K562 (cell line): Measurements from ENCODE around the gene PRR36. TPM values are rescaled to one million over a fixed set of nuclear protein-coding genes. Genes with fewer than 3 reads are reported as not detected.

ENCODE experiments used
- CHD2 ChIP-seq: IDR thresholded peaks from 2 replicates; pipeline ENCODE4 v1.6.1; 2011; ENCODE audit warnings: low read depth, low read length
- STAT5B ChIP-seq: fragments of 250-450 bp; sonication (Bioruptor Pico); IDR thresholded peaks from 2 replicates; pipeline ENCODE4 v1.8.0; 2021; ENCODE audit warnings: mild to moderate bottlenecking, inconsistent platforms
- ZNF121 ChIP-seq: sonication (generic); formaldehyde crosslinking; conservative IDR thresholded peaks from 2 replicates; pipeline ENCODE4 v1.8.0; 2022; ENCODE audit warnings: missing genetic modification reagents
- ZNF589 ChIP-seq: fragments of 200-800 bp; sonication (Bioruptor generic); IDR thresholded peaks from 2 replicates; pipeline ENCODE4 v1.6.1; 2016; ENCODE audit warnings: low read depth, missing genetic modification characterization, missing compliant biosample characterization
- polyA plus RNA-seq, 8 experiments: library from polyadenylated mRNA; depleted of rRNA in 4 of 8; stranded (reverse) in 5 of 8; unstranded in 3 of 8; fragments of >200 nt; fragmentation: Nextera tagmentation in 2 of 8; fragmentation: Illumina TruSeq in 1 of 8; extraction: Ambion mirVana in 2 of 8; extraction: Trizol in 1 of 8; gene quantifications; 2 replicates each; pipeline versions ENCODE4 v1.2.1 to v1.2.3, GENCODE V29; 2011 to 2014; ENCODE audit warnings: inconsistent platforms in 1 of 8, missing spikeins in 1 of 8
- total RNA-seq, 7 experiments: library from RNA; depleted of rRNA in 6 of 7; stranded (reverse); fragments of >200 nt in 6 of 7; fragmentation: Illumina TruSeq in 2 of 7; extraction: Trizol in 2 of 7; gene quantifications; 2 replicates each; pipeline versions ENCODE4 v1.2.1 to v1.2.3, GENCODE V29; 2011 to 2021; ENCODE audit warnings: low replicate concordance in 1 of 7
- TF ChIP-seq, protein P1 (sequence below), 2 experiments: fragments of 450-650 bp in 1 of 2; IDR thresholded peaks; 2 replicates each; pipeline ENCODE4 v1.6.1; 2011 to 2017; ENCODE audit warnings: low read depth in 2 of 2, antibody characterized with exemption in 1 of 2, borderline replicate concordance in 1 of 2, low read length in 1 of 2, mild to moderate bottlenecking in 1 of 2, mixed read lengths in 1 of 2; ENCODE audit not compliant: control insufficient read depth in 1 of 2
- TF ChIP-seq, protein P2 (sequence below): sonication (generic); formaldehyde crosslinking; IDR thresholded peaks from 2 replicates; pipeline ENCODE4 v1.9.0; 2022; ENCODE audit warnings: mild to moderate bottlenecking, missing genetic modification reagents
- TF ChIP-seq, protein P3 (sequence below): fragments of 250-450 bp; sonication (Bioruptor Pico); IDR thresholded peaks from 2 replicates; pipeline ENCODE4 v1.8.0; 2022; ENCODE audit warnings: moderate library complexity, mild to moderate bottlenecking, inconsistent platforms
- TF ChIP-seq, protein P4 (sequence below): fragments of 450-650 bp; IDR thresholded peaks from 2 replicates; pipeline ENCODE4 v1.6.1; 2018; ENCODE audit warnings: mild to moderate bottlenecking, low read depth; ENCODE audit not compliant: partially characterized antibody
- TF ChIP-seq, protein P5 (sequence below): fragments of 250-450 bp; sonication (Bioruptor Pico); IDR thresholded peaks from 2 replicates; pipeline ENCODE4 v1.5.0; 2020; ENCODE audit warnings: mild to moderate bottlenecking
- TF ChIP-seq, protein P6 (sequence below): fragments of 250-450 bp; sonication (Bioruptor Pico); IDR thresholded peaks from 2 replicates; pipeline ENCODE4 v1.5.0; 2022; ENCODE audit warnings: mild to moderate bottlenecking

PRR36 gene
- total and polyA plus RNA-seq, 9 of the 15 experiments (the other 6 are each of a cell fraction or from before 2014, with no cell fraction given) = 0.05 to 0.42 (median 0.06) TPM; not detected in 6

DNA sequence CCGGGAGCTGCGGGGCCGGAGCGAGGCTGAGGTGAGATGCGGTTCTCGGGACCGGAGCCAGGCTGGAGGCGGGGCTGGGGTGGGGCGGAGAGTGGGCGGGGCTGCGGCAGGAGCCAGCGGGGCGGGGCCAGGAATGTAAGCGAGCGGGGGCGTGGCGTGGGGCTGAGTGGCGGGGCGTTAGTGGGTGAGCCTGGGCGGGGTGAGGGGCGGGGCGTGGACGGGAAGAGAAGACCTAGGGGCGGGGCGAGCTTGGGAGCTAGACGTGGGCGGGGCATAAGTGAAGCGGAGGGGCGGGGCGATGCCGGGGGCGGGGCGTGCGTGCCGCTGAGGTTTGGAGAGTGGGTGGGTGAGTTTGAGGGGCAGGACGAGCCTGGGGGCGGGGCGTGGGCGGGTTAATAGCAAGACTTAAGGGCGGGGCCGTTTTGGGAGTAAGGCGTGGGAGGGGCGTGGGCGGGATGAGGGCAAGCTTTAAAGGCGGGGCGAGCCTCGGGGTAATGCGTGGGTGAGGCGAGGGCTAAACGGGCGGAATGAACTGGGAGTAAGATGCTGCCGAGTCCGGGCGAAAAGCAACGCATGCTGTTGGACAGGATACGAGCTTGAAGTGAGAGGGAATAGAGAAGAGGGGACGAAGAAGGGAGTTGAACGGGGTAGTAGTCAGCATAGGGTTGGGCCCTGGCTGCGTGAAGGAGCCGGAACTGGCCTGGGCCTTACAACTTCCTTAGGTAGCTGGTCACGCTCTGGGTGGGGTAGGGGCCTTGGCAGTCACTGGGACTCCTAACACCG lies 46.5 kb upstream of the PRR36 start (continued):
- TF ChIP-seq, protein P1, sequence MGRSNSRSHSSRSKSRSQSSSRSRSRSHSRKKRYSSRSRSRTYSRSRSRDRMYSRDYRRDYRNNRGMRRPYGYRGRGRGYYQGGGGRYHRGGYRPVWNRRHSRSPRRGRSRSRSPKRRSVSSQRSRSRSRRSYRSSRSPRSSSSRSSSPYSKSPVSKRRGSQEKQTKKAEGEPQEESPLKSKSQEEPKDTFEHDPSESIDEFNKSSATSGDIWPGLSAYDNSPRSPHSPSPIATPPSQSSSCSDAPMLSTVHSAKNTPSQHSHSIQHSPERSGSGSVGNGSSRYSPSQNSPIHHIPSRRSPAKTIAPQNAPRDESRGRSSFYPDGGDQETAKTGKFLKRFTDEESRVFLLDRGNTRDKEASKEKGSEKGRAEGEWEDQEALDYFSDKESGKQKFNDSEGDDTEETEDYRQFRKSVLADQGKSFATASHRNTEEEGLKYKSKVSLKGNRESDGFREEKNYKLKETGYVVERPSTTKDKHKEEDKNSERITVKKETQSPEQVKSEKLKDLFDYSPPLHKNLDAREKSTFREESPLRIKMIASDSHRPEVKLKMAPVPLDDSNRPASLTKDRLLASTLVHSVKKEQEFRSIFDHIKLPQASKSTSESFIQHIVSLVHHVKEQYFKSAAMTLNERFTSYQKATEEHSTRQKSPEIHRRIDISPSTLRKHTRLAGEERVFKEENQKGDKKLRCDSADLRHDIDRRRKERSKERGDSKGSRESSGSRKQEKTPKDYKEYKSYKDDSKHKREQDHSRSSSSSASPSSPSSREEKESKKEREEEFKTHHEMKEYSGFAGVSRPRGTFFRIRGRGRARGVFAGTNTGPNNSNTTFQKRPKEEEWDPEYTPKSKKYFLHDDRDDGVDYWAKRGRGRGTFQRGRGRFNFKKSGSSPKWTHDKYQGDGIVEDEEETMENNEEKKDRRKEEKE (IDR thresholded peaks at IDR 0.05; ENCODE audit: borderline replicate concordance in 1 of 2, control insufficient read depth in 1 of 2, low read depth in 2 of 2, low read length in 1 of 2) = no peak
- no peak for TF ChIP-seq ZNF589 (CRISPR knock-in tag)
- TF ChIP-seq STAT5B (CRISPR knock-in tag) = no peak
- TF ChIP-seq, protein P2, sequence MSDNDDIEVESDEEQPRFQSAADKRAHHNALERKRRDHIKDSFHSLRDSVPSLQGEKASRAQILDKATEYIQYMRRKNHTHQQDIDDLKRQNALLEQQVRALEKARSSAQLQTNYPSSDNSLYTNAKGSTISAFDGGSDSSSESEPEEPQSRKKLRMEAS (CRISPR knock-in tag) = peak; percentile 62
- TF ChIP-seq, protein P3, sequence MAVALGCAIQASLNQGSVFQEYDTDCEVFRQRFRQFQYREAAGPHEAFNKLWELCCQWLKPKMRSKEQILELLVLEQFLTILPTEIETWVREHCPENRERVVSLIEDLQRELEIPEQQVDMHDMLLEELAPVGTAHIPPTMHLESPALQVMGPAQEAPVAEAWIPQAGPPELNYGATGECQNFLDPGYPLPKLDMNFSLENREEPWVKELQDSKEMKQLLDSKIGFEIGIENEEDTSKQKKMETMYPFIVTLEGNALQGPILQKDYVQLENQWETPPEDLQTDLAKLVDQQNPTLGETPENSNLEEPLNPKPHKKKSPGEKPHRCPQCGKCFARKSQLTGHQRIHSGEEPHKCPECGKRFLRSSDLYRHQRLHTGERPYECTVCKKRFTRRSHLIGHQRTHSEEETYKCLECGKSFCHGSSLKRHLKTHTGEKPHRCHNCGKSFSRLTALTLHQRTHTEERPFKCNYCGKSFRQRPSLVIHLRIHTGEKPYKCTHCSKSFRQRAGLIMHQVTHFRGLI (CRISPR knock-in tag) = no peak
- no peak for TF ChIP-seq ZNF121 (CRISPR knock-in tag)
- TF ChIP-seq, protein P4, sequence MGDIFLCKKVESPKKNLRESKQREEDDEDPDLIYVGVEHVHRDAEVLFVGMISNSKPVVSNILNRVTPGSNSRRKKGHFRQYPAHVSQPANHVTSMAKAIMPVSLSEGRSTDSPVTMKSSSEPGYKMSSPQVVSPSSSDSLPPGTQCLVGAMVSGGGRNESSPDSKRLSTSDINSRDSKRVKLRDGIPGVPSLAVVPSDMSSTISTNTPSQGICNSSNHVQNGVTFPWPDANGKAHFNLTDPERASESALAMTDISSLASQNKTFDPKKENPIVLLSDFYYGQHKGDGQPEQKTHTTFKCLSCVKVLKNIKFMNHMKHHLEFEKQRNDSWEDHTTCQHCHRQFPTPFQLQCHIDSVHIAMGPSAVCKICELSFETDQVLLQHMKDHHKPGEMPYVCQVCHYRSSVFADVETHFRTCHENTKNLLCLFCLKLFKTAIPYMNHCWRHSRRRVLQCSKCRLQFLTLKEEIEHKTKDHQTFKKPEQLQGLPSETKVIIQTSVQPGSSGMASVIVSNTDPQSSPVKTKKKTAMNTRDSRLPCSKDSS = no peak
- TF ChIP-seq, protein P5, sequence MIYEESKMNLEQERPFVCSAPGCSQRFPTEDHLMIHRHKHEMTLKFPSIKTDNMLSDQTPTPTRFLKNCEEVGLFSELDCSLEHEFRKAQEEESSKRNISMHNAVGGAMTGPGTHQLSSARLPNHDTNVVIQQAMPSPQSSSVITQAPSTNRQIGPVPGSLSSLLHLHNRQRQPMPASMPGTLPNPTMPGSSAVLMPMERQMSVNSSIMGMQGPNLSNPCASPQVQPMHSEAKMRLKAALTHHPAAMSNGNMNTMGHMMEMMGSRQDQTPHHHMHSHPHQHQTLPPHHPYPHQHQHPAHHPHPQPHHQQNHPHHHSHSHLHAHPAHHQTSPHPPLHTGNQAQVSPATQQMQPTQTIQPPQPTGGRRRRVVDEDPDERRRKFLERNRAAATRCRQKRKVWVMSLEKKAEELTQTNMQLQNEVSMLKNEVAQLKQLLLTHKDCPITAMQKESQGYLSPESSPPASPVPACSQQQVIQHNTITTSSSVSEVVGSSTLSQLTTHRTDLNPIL (CRISPR knock-in tag) = no peak
- TF ChIP-seq CHD2 = no peak
- TF ChIP-seq, protein P6, sequence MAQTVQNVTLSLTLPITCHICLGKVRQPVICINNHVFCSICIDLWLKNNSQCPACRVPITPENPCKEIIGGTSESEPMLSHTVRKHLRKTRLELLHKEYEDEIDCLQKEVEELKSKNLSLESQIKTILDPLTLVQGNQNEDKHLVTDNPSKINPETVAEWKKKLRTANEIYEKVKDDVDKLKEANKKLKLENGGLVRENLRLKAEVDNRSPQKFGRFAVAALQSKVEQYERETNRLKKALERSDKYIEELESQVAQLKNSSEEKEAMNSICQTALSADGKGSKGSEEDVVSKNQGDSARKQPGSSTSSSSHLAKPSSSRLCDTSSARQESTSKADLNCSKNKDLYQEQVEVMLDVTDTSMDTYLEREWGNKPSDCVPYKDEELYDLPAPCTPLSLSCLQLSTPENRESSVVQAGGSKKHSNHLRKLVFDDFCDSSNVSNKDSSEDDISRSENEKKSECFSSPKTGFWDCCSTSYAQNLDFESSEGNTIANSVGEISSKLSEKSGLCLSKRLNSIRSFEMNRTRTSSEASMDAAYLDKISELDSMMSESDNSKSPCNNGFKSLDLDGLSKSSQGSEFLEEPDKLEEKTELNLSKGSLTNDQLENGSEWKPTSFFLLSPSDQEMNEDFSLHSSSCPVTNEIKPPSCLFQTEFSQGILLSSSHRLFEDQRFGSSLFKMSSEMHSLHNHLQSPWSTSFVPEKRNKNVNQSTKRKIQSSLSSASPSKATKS (CRISPR knock-in tag) = no peak
